Muscle layer of colon (tissue), 2 donors: Measurements from ENCODE around the gene LYPD4.

ENCODE experiments used
- H3K27ac ChIP-seq: one replicate; pipeline ENCODE4 v1.7.0; 2013; ENCODE audit warnings: low read depth, mild to moderate bottlenecking, low read length, moderate library complexity
- H3K27me3 ChIP-seq, 2 donors: one replicate each; pipeline ENCODE4 v1.7.0; 2013; ENCODE audit warnings: low read length in 2 of 2, mild to moderate bottlenecking in 2 of 2; ENCODE audit not compliant: insufficient read depth in 2 of 2, control insufficient read depth in 1 of 2
- H3K36me3 ChIP-seq: one replicate; pipeline ENCODE4 v1.7.0; 2013; ENCODE audit warnings: mild to moderate bottlenecking, low read length; ENCODE audit not compliant: insufficient read depth
- H3K4me1 ChIP-seq: one replicate; pipeline ENCODE4 v1.7.0; 2013; ENCODE audit warnings: mild to moderate bottlenecking, low read length; ENCODE audit not compliant: insufficient read depth
- H3K4me3 ChIP-seq, 2 donors: one replicate each; pipeline ENCODE4 v1.7.0; 2013; ENCODE audit warnings: low read length in 2 of 2, low read depth in 1 of 2, mild to moderate bottlenecking in 1 of 2, moderate library complexity in 1 of 2
- H3K9ac ChIP-seq: one replicate; pipeline ENCODE4 v1.7.0; 2013; ENCODE audit warnings: low read length
- H3K9me3 ChIP-seq: one replicate; pipeline ENCODE4 v1.7.0; 2013; ENCODE audit warnings: mild to moderate bottlenecking, low read length
- donor health status: abdominal sarcoma.
- donor health status: Adenocarcinoma of cecum.

Gene LYPD4

GRCh38 chr19:41871573-41872383 lies 27.3 kb upstream of the LYPD4 start:
- H3K4me1 ChIP-seq = peaks cover 3% of the 10 kb centered on the region
- no peak overlapping the region for H3K9ac ChIP-seq
- H3K27ac ChIP-seq = no peak overlapping the region
- H3K4me3 ChIP-seq = no peak overlapping the region
- peaks cover 44% of the 10 kb centered on the region for H3K36me3 ChIP-seq
- no peaks in the 10 kb centered on the region for H3K27me3 ChIP-seq
- no peaks in the 10 kb centered on the region for H3K9me3 ChIP-seq

GRCh38 chr19:41870401-41870873 lies 26.0 kb upstream of the LYPD4 start:
- no peak overlapping the region for H3K27ac ChIP-seq
- peaks cover 52% of the 10 kb centered on the region for H3K36me3 ChIP-seq
- H3K9ac ChIP-seq = no peak overlapping the region
- H3K4me3 ChIP-seq = no peak overlapping the region
- no peaks in the 10 kb centered on the region for H3K9me3 ChIP-seq
- peaks cover 3% of the 10 kb centered on the region for H3K4me1 ChIP-seq
- H3K27me3 ChIP-seq = no peaks in the 10 kb centered on the region

GRCh38 chr19:41869374-41869955 lies 25.0 kb upstream of the LYPD4 start:
- Histone ChIP-seq H3K9me3 (no peaks in the 10 kb centered on the region), H3K27ac (no peak overlapping the region), H3K27me3 (no peaks in the 10 kb centered on the region), H3K9ac (no peak overlapping the region), H3K4me1 (peaks cover 4% of the 10 kb centered on the region), H3K4me3 (no peak overlapping the region), H3K36me3 (peaks cover 60% of the 10 kb centered on the region)

GRCh38 chr19:41868989-41869300 lies 24.5 kb upstream of the LYPD4 start:
- H3K9ac ChIP-seq = no peak overlapping the region
- H3K27me3 ChIP-seq = no peaks in the 10 kb centered on the region
- H3K36me3 ChIP-seq = peaks cover 66% of the 10 kb centered on the region
- H3K4me1 ChIP-seq = peaks cover 9% of the 10 kb centered on the region
- no peak overlapping the region for H3K27ac ChIP-seq
- no peak overlapping the region for H3K4me3 ChIP-seq
- no peaks in the 10 kb centered on the region for H3K9me3 ChIP-seq

GRCh38 chr19:41868120-41868988 lies 23.9 kb upstream of the LYPD4 start:
- Histone ChIP-seq H3K9me3 (no peaks in the 10 kb centered on the region), H3K4me1 (peaks cover 9% of the 10 kb centered on the region), H3K27ac (no peak overlapping the region), H3K4me3 (no peak overlapping the region), H3K36me3 (peaks cover 70% of the 10 kb centered on the region), H3K9ac (no peak overlapping the region), H3K27me3 (no peaks in the 10 kb centered on the region)

- H3K9me3 ChIP-seq = no peaks in the 10 kb centered on the region
- peaks cover 77% of the 10 kb centered on the region for H3K36me3 ChIP-seq
- H3K27me3 ChIP-seq = no peaks in the 10 kb centered on the region
- no peak overlapping the region for H3K9ac ChIP-seq
- no peak overlapping the region for H3K4me3 ChIP-seq
- peaks cover 29% of the 10 kb centered on the region for H3K4me1 ChIP-seq
- no peak overlapping the region for H3K27ac ChIP-seq
These were observed 21.8 kb upstream of the LYPD4 start for GRCh38 chr19:41866284-41866683.

- Histone ChIP-seq H3K36me3 (peaks cover 68% of the 10 kb centered on the region), H3K9me3 (no peaks in the 10 kb centered on the region), H3K9ac (no peak overlapping the region), H3K27ac (no peak overlapping the region), H3K27me3 (no peaks in the 10 kb centered on the region), H3K4me3 (no peak overlapping the region), H3K4me1 (peaks cover 36% of the 10 kb centered on the region)
These were observed 19.9 kb upstream of the LYPD4 start for GRCh38 chr19:41864374-41864773.

GRCh38 chr19:41863209-41863931 lies 18.9 kb upstream of the LYPD4 start:
- H3K4me3 ChIP-seq = no peak overlapping the region
- peaks cover 40% of the 10 kb centered on the region for H3K4me1 ChIP-seq
- no peak overlapping the region for H3K27ac ChIP-seq
- no peaks in the 10 kb centered on the region for H3K27me3 ChIP-seq
- no peak overlapping the region for H3K9ac ChIP-seq
- no peaks in the 10 kb centered on the region for H3K9me3 ChIP-seq
- H3K36me3 ChIP-seq = peaks cover 57% of the 10 kb centered on the region

- H3K4me1 ChIP-seq = peaks cover 37% of the 10 kb centered on the region
- no peak overlapping the region for H3K9ac ChIP-seq
- no peaks in the 10 kb centered on the region for H3K9me3 ChIP-seq
- H3K4me3 ChIP-seq = no peak overlapping the region
- no peaks in the 10 kb centered on the region for H3K27me3 ChIP-seq
- no peak overlapping the region for H3K27ac ChIP-seq
- H3K36me3 ChIP-seq = peaks cover 50% of the 10 kb centered on the region
These were observed 18.0 kb upstream of the LYPD4 start for GRCh38 chr19:41862445-41862986.

- peak overlapping the region; percentile 95 for H3K9ac ChIP-seq
- H3K9me3 ChIP-seq = no peaks in the 10 kb centered on the region
- peaks cover 50% of the 10 kb centered on the region for H3K36me3 ChIP-seq
- H3K4me3 ChIP-seq = no peak overlapping the region
- H3K4me1 ChIP-seq = peaks cover 37% of the 10 kb centered on the region
- H3K27ac ChIP-seq = peak overlapping the region; percentile 88
- H3K27me3 ChIP-seq = no peaks in the 10 kb centered on the region
These were observed 17.4 kb upstream of the LYPD4 start for GRCh38 chr19:41861846-41862245.
